ENCODE data around the gene ST6GAL1.

ST6GAL1 gene

GRCh38 chr3:187093320-187093719, 163.0 kb downstream of the ST6GAL1 start:
- TF ChIP-seq, protein P1, sequence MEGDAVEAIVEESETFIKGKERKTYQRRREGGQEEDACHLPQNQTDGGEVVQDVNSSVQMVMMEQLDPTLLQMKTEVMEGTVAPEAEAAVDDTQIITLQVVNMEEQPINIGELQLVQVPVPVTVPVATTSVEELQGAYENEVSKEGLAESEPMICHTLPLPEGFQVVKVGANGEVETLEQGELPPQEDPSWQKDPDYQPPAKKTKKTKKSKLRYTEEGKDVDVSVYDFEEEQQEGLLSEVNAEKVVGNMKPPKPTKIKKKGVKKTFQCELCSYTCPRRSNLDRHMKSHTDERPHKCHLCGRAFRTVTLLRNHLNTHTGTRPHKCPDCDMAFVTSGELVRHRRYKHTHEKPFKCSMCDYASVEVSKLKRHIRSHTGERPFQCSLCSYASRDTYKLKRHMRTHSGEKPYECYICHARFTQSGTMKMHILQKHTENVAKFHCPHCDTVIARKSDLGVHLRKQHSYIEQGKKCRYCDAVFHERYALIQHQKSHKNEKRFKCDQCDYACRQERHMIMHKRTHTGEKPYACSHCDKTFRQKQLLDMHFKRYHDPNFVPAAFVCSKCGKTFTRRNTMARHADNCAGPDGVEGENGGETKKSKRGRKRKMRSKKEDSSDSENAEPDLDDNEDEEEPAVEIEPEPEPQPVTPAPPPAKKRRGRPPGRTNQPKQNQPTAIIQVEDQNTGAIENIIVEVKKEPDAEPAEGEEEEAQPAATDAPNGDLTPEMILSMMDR (conservative IDR thresholded peaks at IDR 0.05; ENCODE audit: low read depth): no peak
- no peak for DNase-seq (ENCODE audit: low spot score)
- no peak overlapping the region for H3K27ac ChIP-seq
- POLR2A ChIA-PET (ENCODE audit: low non-redundant PET): no interaction called here
- CTCF ChIA-PET: interaction anchor here (0.6 kb wide), 1 partner anchor 147 kb away, joined by 3 read pairs; no protein-coding TSS in a partner anchor

DNA sequence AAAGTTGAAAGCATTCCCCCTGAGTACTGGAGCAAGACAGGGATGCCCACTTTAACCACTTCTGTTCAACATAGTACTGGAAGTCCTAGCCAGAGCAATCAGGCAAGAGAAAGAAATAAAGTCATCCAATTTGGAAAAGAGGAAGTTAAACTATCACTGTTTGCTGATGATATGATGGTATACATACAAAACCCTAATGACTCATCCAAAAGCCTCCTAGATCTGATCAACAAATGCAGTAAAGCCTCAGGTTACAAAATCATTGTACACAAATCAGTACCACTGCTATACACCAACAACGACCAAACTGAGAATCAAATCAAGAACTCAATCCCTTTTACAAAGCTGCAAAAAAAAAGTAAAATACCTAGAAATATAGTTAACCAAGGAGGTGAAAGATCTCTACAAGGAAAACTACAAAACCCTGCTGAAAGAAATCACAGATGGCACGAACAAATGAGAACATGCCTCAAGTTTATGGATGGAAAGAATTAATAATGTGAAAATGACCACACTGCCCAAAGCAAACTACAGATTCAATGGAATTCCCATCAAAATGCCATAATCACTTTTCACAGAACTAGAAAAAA, 168.7 kb downstream of the ST6GAL1 start:
- TF ChIP-seq, protein P1 (conservative IDR thresholded peaks at IDR 0.05; ENCODE audit: low read depth): no peak
- DNase-seq (ENCODE audit: low spot score): no peak

DNA sequence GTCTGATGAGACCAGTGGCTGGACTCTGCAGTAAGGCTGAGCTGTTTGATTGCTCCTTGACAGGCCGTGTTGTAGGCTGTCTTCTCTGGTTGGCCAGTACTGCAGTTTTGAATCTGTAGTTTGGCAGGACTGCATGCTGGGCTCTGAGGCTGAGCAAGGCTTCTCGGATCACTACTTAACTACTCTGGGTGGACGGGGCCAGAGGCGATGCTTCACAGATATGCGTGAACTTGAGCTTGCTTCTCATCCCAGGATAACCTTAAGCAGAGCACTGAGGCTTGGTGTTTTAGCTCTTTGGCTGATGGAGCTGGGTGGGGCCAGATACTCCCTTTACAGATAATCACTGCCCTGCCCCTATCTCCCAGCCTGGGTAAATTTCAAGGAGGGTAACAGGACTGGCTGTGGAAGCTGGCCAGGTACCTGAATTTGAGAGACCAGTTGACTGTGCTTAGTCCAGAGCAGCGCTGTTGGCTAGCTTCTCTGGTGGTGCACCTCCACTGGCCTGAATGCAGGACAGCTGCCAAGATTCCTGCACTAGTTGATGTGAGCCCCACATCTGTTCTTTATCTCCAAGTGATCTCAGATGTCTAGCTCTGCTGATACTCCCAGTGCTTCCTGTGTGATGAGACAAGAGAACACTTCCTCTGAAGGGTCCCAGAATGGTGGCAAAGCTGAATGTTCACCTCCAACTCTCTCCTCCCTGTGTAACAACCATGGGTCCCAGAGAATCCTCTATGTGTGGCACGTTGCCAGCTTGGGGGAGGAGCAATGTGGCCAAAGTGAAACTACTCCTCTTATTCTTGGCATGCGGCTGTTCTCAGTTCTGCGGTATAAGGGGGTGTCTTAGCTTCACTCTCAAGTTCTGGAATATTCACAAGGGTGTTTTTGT, 171.1 kb downstream of the ST6GAL1 start:
- peak; percentile 20 for DNase-seq (ENCODE audit: low spot score)
- TF ChIP-seq, protein P1 (conservative IDR thresholded peaks at IDR 0.05; ENCODE audit: low read depth): no peak
- POLR2A ChIA-PET (ENCODE audit: low non-redundant PET): interaction anchor here (0.8 kb wide), 1 partner anchor 67 kb away, joined by 7 read pairs; no protein-coding TSS in a partner anchor
- H3K27ac ChIP-seq: no peak overlapping the region
- CTCF ChIA-PET: interaction anchor here (0.6 to 1.6 kb wide), 6 partner anchors 12 to 1174 kb away, joined by 3 to 14 read pairs (median 4); partner anchors contain the start of gene RPL39L

More for the DNA sequence above, 168.7 kb downstream of the ST6GAL1 start:
- ChIA-PET POLR2A (ENCODE audit: low non-redundant PET) (no interaction called here), CTCF (interaction anchor here (0.6 kb wide), 1 partner anchor 42 kb away, joined by 3 read pairs; no protein-coding TSS in a partner anchor)
- H3K27ac ChIP-seq: no peak overlapping the region

GRCh38 chr3:187102073-187102634, 171.8 kb downstream of the ST6GAL1 start:
- POLR2A ChIA-PET (ENCODE audit: low non-redundant PET): interaction anchor here (0.8 kb wide), 1 partner anchor 66 kb away, joined by 7 read pairs; no protein-coding TSS in a partner anchor

DNA sequence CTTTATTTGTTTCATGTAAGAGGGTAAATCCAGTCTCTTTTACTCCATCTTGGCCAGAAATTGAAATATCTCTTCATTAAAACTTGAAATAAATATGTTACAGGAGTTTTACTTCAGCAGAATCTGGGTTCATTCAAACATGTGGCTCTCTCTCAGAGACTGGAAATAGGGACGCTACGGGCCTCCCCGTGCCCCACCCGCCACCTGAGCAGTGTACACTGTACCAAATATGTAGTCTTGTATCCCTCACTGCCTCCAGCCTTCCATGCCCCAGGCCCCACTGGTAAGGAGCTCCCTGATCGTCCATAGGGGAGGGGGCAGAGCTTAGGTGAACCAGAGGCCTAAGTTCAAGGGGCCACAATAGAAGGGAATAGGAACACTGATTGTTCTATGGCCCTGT, 172.9 kb downstream of the ST6GAL1 start:
- TF ChIP-seq, protein P1 (conservative IDR thresholded peaks at IDR 0.05; ENCODE audit: low read depth): no peak
- DNase-seq (ENCODE audit: low spot score): no peak
- POLR2A ChIA-PET (ENCODE audit: low non-redundant PET): no interaction called here
- CTCF ChIA-PET: interaction anchor here (0.6 to 0.9 kb wide), 3 partner anchors 62 to 1732 kb away, joined by 3 to 4 read pairs (median 3); no protein-coding TSS in a partner anchor
- H3K27ac ChIP-seq: no peak overlapping the region

More at GRCh38 chr3:187102073-187102634, 171.8 kb downstream of the ST6GAL1 start:
- no peak overlapping the region for H3K27ac ChIP-seq
- no peak for DNase-seq (ENCODE audit: low spot score)
- TF ChIP-seq, protein P1 (conservative IDR thresholded peaks at IDR 0.05; ENCODE audit: low read depth): no peak
- CTCF ChIA-PET: interaction anchor here (0.6 to 1.6 kb wide), 5 partner anchors 11 to 253 kb away, joined by 3 to 14 read pairs (median 6); partner anchors contain the start of gene RPL39L

GRCh38 chr3:187104342-187104741, 174.0 kb downstream of the ST6GAL1 start:
- ChIA-PET CTCF (no interaction called here), POLR2A (ENCODE audit: low non-redundant PET) (no interaction called here)
- TF ChIP-seq, protein P1 (conservative IDR thresholded peaks at IDR 0.05; ENCODE audit: low read depth): no peak
- no peak for DNase-seq (ENCODE audit: low spot score)
- H3K27ac ChIP-seq: no peak overlapping the region

All from RWPE1 (cell line).